ENCODE data around the gene OSGIN1. TPM values are rescaled to one million over a fixed set of nuclear protein-coding genes. Genes with fewer than 3 reads are reported as not detected.

Gene OSGIN1
- total RNA-seq, 2 experiments from 2014 or later, result 2.1 to 2.6 TPM

DNA sequence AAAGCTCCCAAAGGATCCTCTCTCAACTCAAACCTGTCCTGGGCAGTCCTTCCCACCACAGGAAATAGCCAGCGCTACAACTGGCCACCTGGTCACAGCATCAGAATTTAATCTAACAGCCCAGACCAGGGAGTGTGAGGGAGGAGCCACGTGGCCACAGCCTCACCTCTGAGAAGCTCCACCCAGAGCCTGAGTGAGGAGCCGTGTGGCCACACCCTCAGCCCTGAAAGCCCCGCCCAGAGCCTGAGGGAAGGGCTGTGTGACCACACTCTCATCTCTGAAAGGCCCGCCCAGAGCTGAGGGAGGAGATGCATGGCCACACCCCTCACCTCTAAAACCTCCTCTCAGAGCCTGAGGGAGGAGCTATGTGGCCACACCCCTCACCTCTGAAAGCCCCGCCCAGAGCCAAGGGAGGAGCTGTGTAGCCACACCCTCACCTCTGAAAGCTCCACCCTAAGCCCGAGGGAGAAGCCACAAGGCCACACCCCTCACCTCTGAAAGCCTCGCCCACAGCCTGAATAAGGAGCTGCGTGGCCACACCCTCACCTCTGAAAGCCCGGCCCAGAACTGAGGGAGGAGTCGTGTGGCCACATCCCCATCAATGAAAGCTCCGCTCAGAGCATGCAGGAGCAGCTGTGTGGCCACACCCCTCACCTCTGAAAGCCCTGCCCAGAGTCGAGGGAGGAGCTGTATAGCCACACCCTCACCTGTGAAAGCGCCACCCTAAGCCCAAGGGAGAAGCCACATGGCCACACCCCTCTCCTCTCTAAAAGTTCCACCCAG, 60.9 kb downstream of the OSGIN1 start:
- H3K9me3 Mint-ChIP-seq, result peaks cover 3% of the 10 kb centered on the region
- ChIA-PET POLR2A (no interaction called here), CTCF (no interaction called here)
- TF ChIP-seq, protein P1, sequence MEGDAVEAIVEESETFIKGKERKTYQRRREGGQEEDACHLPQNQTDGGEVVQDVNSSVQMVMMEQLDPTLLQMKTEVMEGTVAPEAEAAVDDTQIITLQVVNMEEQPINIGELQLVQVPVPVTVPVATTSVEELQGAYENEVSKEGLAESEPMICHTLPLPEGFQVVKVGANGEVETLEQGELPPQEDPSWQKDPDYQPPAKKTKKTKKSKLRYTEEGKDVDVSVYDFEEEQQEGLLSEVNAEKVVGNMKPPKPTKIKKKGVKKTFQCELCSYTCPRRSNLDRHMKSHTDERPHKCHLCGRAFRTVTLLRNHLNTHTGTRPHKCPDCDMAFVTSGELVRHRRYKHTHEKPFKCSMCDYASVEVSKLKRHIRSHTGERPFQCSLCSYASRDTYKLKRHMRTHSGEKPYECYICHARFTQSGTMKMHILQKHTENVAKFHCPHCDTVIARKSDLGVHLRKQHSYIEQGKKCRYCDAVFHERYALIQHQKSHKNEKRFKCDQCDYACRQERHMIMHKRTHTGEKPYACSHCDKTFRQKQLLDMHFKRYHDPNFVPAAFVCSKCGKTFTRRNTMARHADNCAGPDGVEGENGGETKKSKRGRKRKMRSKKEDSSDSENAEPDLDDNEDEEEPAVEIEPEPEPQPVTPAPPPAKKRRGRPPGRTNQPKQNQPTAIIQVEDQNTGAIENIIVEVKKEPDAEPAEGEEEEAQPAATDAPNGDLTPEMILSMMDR (IDR thresholded peaks at IDR 0.05), result no peak
- H3K27ac Mint-ChIP-seq, result no peak overlapping the region
- H3K27ac ChIP-seq (ENCODE audit: low read depth in 1 of 2, low read length in 2 of 2), result no peak overlapping the region
- H3K4me3 Mint-ChIP-seq, result no peak overlapping the region
- H3K27me3 ChIP-seq (ENCODE audit: control insufficient read depth in 1 of 2, insufficient read depth in 2 of 2, low read length in 2 of 2), result no peaks in the 10 kb centered on the region
- peaks cover 8% of the 10 kb centered on the region for H3K4me1 ChIP-seq (ENCODE audit: insufficient read depth, low read length)
- no peak overlapping the region for H3K4me3 ChIP-seq (ENCODE audit: low read length)
- H3K36me3 Mint-ChIP-seq (ENCODE audit: low read depth), result no peaks in the 10 kb centered on the region
- ATAC-seq (ENCODE audit: poor library complexity), result peak; percentile 81
- H3K9me3 ChIP-seq (ENCODE audit: control insufficient read depth in 1 of 2, insufficient read depth in 1 of 2, low read length in 2 of 2), result peaks cover 0 to 16% of the 10 kb centered on the region in 2 experiments
- no peaks in the 10 kb centered on the region for H3K27me3 Mint-ChIP-seq
- no peaks in the 10 kb centered on the region for H3K36me3 ChIP-seq (ENCODE audit: insufficient read depth, low read length)
- peaks cover 13% of the 10 kb centered on the region for H3K4me1 Mint-ChIP-seq (ENCODE audit: low read depth)
- DNase-seq, result peak; percentile 2 to 75 (median 28)
- intact Hi-C loops (cut with DNase I, micrococcal nuclease), result no loop called here

DNA sequence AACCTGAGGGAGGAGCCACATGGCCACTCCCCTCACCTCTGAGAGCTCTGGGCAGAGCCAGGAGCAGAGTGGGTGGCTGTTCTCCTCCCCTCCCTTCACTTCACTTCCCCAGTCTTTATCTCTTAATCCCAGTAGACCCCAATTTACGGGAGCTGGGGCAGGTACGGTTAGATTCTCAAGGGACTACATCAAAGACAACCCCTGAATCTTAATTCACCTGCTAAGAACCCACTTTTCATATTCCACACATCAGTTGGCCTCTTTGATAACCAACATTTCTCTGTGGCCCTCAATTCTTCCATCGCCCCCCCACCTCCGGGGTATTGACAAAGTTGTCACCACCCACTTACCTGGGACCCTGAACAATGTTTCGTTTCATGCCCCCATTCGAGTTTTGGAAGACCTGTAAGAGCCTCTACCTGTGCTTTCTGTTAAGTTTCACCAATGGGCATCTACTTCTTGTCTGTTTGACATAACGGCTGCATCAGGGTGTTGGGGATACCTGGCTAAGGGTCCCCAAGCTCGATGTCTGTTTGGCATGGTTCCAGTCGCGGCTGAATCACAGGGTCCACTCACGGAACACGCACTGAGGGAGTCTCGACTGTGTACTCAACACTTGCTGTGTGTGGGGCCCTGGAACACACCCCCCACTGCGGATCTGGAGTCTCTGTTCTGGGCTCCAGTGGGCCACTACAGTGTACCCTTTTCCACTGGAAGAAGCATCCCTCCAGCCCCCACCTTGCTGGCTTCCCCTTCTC, 61.7 kb downstream of the OSGIN1 start:
- H3K4me1 Mint-ChIP-seq (ENCODE audit: low read depth), result peaks cover 13% of the 10 kb centered on the region
- no peak overlapping the region for H3K27ac ChIP-seq (ENCODE audit: low read depth in 1 of 2, low read length in 2 of 2)
- no peaks in the 10 kb centered on the region for H3K27me3 ChIP-seq (ENCODE audit: control insufficient read depth in 1 of 2, insufficient read depth in 2 of 2, low read length in 2 of 2)
- H3K36me3 Mint-ChIP-seq (ENCODE audit: low read depth), result no peaks in the 10 kb centered on the region
- no peak for DNase-seq
- intact Hi-C loops (cut with DNase I, micrococcal nuclease), result no loop called here
- no peak overlapping the region for H3K4me3 ChIP-seq (ENCODE audit: low read length)
- H3K27ac Mint-ChIP-seq, result no peak overlapping the region
- ChIA-PET CTCF (no interaction called here), POLR2A (no interaction called here)
- no peak for ATAC-seq (ENCODE audit: poor library complexity)
- TF ChIP-seq, protein P1 (IDR thresholded peaks at IDR 0.05), result no peak
- peaks cover 3% of the 10 kb centered on the region for H3K9me3 Mint-ChIP-seq
- peaks cover 8% of the 10 kb centered on the region for H3K4me1 ChIP-seq (ENCODE audit: insufficient read depth, low read length)
- H3K27me3 Mint-ChIP-seq, result no peaks in the 10 kb centered on the region
- no peak overlapping the region for H3K4me3 Mint-ChIP-seq
- H3K9me3 ChIP-seq (ENCODE audit: control insufficient read depth in 1 of 2, insufficient read depth in 1 of 2, low read length in 2 of 2), result peaks cover 0 to 17% of the 10 kb centered on the region in 2 experiments
- no peaks in the 10 kb centered on the region for H3K36me3 ChIP-seq (ENCODE audit: insufficient read depth, low read length)

DNA sequence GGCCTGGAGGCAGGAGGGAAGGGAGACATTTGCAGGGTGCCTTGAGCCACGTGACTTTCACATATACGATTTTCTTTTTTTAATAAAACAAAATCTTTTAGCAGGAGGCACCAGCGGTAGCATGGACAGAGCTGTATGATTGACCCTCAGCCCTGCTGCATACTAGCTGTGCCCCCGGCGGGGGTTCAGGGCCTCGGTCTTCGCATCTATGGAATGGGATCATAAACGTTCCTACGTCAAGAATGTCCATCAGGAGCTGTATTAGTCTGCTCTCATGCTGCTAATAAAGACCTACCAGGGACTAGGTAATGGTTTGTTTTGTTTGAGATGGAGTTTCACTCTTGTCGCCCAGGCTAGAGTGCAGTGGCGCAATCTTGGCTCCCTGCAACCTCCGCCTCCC, 62.4 kb downstream of the OSGIN1 start:
- no peak for ATAC-seq (ENCODE audit: poor library complexity)
- TF ChIP-seq, protein P1 (IDR thresholded peaks at IDR 0.05), result no peak
- ChIA-PET CTCF (no interaction called here), POLR2A (no interaction called here)
- Histone ChIP-seq H3K27me3 (ENCODE audit: control insufficient read depth in 1 of 2, insufficient read depth in 2 of 2, low read length in 2 of 2) (no peaks in the 10 kb centered on the region), H3K36me3 (ENCODE audit: insufficient read depth, low read length) (no peaks in the 10 kb centered on the region), H3K4me3 (ENCODE audit: low read length) (no peak overlapping the region), H3K9me3 (ENCODE audit: control insufficient read depth in 1 of 2, insufficient read depth in 1 of 2, low read length in 2 of 2) (peaks cover 0 to 24% of the 10 kb centered on the region in 2 experiments), H3K27ac (ENCODE audit: low read depth in 1 of 2, low read length in 2 of 2) (no peak overlapping the region), H3K4me1 (ENCODE audit: insufficient read depth, low read length) (peaks cover 8% of the 10 kb centered on the region)
- no peak overlapping the region for H3K4me3 Mint-ChIP-seq
- intact Hi-C loops (cut with DNase I, micrococcal nuclease), result no loop called here
- H3K27ac Mint-ChIP-seq, result no peak overlapping the region
- H3K4me1 Mint-ChIP-seq (ENCODE audit: low read depth), result peaks cover 13% of the 10 kb centered on the region
- H3K36me3 Mint-ChIP-seq (ENCODE audit: low read depth), result no peaks in the 10 kb centered on the region
- DNase-seq, result no peak
- H3K9me3 Mint-ChIP-seq, result peaks cover 3% of the 10 kb centered on the region
- H3K27me3 Mint-ChIP-seq, result no peaks in the 10 kb centered on the region

Other genes starting within 250 kb of the OSGIN1 start
- 10 to 100 TPM; 17.4 to 21.9 TPM for gene HSBP1, start 145.3 kb upstream of the OSGIN1 start, total RNA-seq
- 1 to 10 TPM; 4.7 to 5.3 TPM for gene MLYCD, start 54.1 kb upstream of the OSGIN1 start, total RNA-seq
- not detected for gene NECAB2, start 15.0 kb downstream of the OSGIN1 start, total RNA-seq
- not detected for gene SLC38A8, start 89.6 kb downstream of the OSGIN1 start, total RNA-seq
- gene MBTPS1, start 163.7 kb downstream of the OSGIN1 start, total RNA-seq, result 100 to 1,000 TPM; 121 to 122 TPM
- 10 to 100 TPM in 1 of 2 experiments, 1 to 10 TPM in 1; 9.4 to 12.1 TPM for gene HSDL1, start 191.9 kb downstream of the OSGIN1 start, total RNA-seq
- not detected for gene DNAAF1, start 192.1 kb downstream of the OSGIN1 start, total RNA-seq
- 10 to 100 TPM; 75.6 to 82.1 TPM for gene TAF1C, start 233.8 kb downstream of the OSGIN1 start, total RNA-seq
- gene ADAD2, start 237.9 kb downstream of the OSGIN1 start, total RNA-seq, result under 1 TPM in 1 of 2 experiments, not detected in 1; 0.59 TPM